Left lung (tissue), 10 donors: ENCODE data around the gene ANGEL2. TPM values are rescaled to one million over a fixed set of nuclear protein-coding genes. Genes with fewer than 3 reads are reported as not detected.

ENCODE experiments used
- ATAC-seq: fragments of 200-7000 bp; cut with Tn5 transposase; one replicate; pipeline ENCODE4 v1.9.1; 2020; ENCODE audit warnings: moderate library complexity
- DNase-seq, 4 donors: peaks; one replicate each; pipeline ENCODE4 v3.0.0-alpha.2; 2013 to 2020
- H3K27ac ChIP-seq, 2 donors: fragments of 200-600 bp; sonication (generic) in 1 of 2; one replicate each; pipeline versions ENCODE4 v1.5.0 to v1.8.0; 2020 to 2021
- H3K27me3 ChIP-seq, 2 donors: fragments of 200-600 bp; sonication (generic) in 1 of 2; one replicate each; pipeline versions ENCODE4 v1.5.0 to v1.8.0; 2020 to 2021
- H3K36me3 ChIP-seq, 2 donors: fragments of 200-600 bp; sonication (generic) in 1 of 2; one replicate each; pipeline versions ENCODE4 v1.5.0 to v1.8.0; 2020 to 2021
- H3K4me1 ChIP-seq, 2 donors: fragments of 200-600 bp; one replicate each; pipeline ENCODE4 v1.8.0; 2021
- H3K4me3 ChIP-seq, 2 donors: fragments of 200-600 bp; sonication (generic) in 1 of 2; one replicate each; pipeline versions ENCODE4 v1.5.0 to v1.8.0; 2020 to 2021; ENCODE audit warnings: mild to moderate bottlenecking in 1 of 2
- H3K9me3 ChIP-seq, 2 donors: fragments of 200-600 bp; sonication (generic) in 1 of 2; one replicate each; pipeline versions ENCODE4 v1.5.0 to v1.8.0; 2020 to 2021
- intact Hi-C, 2 donors: fragments of 100-400 bp; cut with DNase I; formaldehyde crosslinking; loops; one replicate each; pipeline versions ENCODE4 v1.11.2 to v1.14.2; 2022
- polyA plus RNA-seq, 6 donors: library from polyadenylated mRNA; unstranded; fragments of 120-200 nt; gene quantifications; one replicate each; pipeline ENCODE4 v1.2.1, GENCODE V29; 2013; ENCODE audit not compliant: insufficient read length in 6 of 6
- total RNA-seq, 2 donors: library from RNA; stranded (reverse); fragmentation: NEBNext Ultra II Directional; extraction: Animal tissue kit (Norgen Biotek cat#: 25700); gene quantifications; one replicate each; pipeline ENCODE4 v1.2.1, GENCODE V29; 2021
- TF ChIP-seq, protein P1 (sequence below), 2 donors: fragments of 200-600 bp; sonication (generic) in 1 of 2; IDR thresholded peaks; one replicate each; pipeline versions ENCODE4 v1.5.0 to v1.8.0; 2021; ENCODE audit warnings: antibody characterized with exemption in 2 of 2
- donor health status: DM: no; HTN: yes; CAD: no.
- donor health status: DM: no; HTN: no; CAD: no.

The ANGEL2 gene
- total and polyA plus RNA-seq, 8 donors, result 24.0 to 56.9 (median 44.8) TPM

DNA sequence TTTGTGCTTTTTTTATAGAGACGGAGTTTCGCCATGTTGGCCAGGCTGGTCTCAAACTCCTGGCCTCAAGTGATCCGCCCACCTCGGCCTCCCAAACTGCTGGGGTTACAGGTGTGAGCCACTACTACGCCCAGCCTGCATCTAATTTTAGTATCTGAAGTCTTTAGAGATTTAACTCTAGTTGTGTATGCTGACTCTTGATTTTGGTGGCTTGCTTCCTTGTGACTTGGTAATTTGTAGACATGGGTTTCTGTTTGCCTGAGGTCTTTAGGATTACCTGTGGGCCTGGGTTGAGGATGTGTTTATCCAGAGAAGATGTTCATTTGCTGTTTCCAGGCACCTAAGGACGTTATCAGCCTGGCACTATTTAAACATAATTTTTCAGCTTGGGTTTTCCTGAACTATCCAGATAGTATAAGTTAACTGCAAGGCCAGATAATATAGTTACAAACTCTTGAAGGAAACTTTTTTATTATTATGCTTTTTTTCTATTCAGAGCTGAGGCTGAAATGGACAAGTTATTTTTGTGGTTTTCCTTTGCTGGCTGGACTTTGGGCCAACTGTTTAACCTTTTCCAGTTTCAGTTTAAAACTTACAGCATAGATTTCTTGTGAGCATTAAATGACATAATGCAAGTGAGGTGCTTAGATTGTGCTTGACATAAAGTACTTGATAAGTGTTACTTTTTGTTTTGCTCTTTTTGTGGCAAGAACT is 72.8 kb downstream of the ANGEL2 start:
- Histone ChIP-seq H3K9me3 (peaks cover 0 to 14% of the 10 kb centered on the region in 2 donors), H3K36me3 (no peaks in the 10 kb centered on the region), H3K4me3 (no peak overlapping the region), H3K4me1 (no peaks in the 10 kb centered on the region), H3K27ac (no peak overlapping the region), H3K27me3 (no peaks in the 10 kb centered on the region)
- DNase-seq (no peak), ATAC-seq (no peak)
- intact Hi-C loops, result no loop called here
- TF ChIP-seq, protein P1, sequence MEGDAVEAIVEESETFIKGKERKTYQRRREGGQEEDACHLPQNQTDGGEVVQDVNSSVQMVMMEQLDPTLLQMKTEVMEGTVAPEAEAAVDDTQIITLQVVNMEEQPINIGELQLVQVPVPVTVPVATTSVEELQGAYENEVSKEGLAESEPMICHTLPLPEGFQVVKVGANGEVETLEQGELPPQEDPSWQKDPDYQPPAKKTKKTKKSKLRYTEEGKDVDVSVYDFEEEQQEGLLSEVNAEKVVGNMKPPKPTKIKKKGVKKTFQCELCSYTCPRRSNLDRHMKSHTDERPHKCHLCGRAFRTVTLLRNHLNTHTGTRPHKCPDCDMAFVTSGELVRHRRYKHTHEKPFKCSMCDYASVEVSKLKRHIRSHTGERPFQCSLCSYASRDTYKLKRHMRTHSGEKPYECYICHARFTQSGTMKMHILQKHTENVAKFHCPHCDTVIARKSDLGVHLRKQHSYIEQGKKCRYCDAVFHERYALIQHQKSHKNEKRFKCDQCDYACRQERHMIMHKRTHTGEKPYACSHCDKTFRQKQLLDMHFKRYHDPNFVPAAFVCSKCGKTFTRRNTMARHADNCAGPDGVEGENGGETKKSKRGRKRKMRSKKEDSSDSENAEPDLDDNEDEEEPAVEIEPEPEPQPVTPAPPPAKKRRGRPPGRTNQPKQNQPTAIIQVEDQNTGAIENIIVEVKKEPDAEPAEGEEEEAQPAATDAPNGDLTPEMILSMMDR (IDR thresholded peaks at IDR 0.05), result no peak

Other genes with a start within 250 kb of the ANGEL2 start
- gene NSL1, start 224.1 kb downstream of the ANGEL2 start, total RNA-seq, result 10 to 100 TPM; 31.1 to 33.5 TPM
- 10 to 100 TPM; 34.8 to 43.7 (median 42.1) TPM for gene NSL1, start 224.1 kb downstream of the ANGEL2 start, polyA plus RNA-seq
- 10 to 100 TPM; 10.4 to 13.4 TPM for gene TATDN3, start 224.0 kb downstream of the ANGEL2 start, total RNA-seq
- gene TATDN3, start 224.0 kb downstream of the ANGEL2 start, polyA plus RNA-seq, result 10 to 100 TPM; 14.3 to 19.9 (median 15.8) TPM
- gene SPATA45, start 168.2 kb downstream of the ANGEL2 start, total RNA-seq, result not detected
- under 1 TPM; 0.34 to 0.89 (median 0.50) TPM for gene SPATA45, start 168.2 kb downstream of the ANGEL2 start, polyA plus RNA-seq
- gene FLVCR1, start 157.6 kb downstream of the ANGEL2 start, total RNA-seq, result 10 to 100 TPM in 1 of 2 donors, 1 to 10 TPM in 1; 6.1 to 13.0 TPM
- gene FLVCR1, start 157.6 kb downstream of the ANGEL2 start, polyA plus RNA-seq, result 10 to 100 TPM; 18.0 to 29.4 (median 23.1) TPM
- gene VASH2, start 65.3 kb downstream of the ANGEL2 start, total RNA-seq, result 1 to 10 TPM; 2.4 to 7.7 TPM
- gene VASH2, start 65.3 kb downstream of the ANGEL2 start, polyA plus RNA-seq, result 10 to 100 TPM; 28.3 to 38.6 (median 31.6) TPM
- 10 to 100 TPM; 15.8 to 18.8 TPM for gene RPS6KC1, start 35.4 kb upstream of the ANGEL2 start, total RNA-seq
- gene RPS6KC1, start 35.4 kb upstream of the ANGEL2 start, polyA plus RNA-seq, result 10 to 100 TPM; 22.1 to 25.2 (median 23.8) TPM